DOHH2 (cell line): ENCODE results near the gene SALL3.

ENCODE experiments used
- EZH2phosphoT487 ChIP-seq: fragments of 200-600 bp; sonication (generic); IDR thresholded peaks from 2 replicates; pipeline ENCODE4 v1.6.1; 2017; ENCODE audit warnings: borderline replicate concordance, mild to moderate bottlenecking, antibody characterized with exemption, low read length, moderate library complexity, mixed read lengths
- TF ChIP-seq, protein P1 (sequence below): fragments of 200-600 bp; sonication (generic); IDR thresholded peaks from one replicate; pipeline ENCODE4 v1.5.1; 2014; ENCODE audit warnings: antibody characterized with exemption, mild to moderate bottlenecking, low read depth, low read length; ENCODE audit not compliant: poor library complexity, severe bottlenecking

DNA sequence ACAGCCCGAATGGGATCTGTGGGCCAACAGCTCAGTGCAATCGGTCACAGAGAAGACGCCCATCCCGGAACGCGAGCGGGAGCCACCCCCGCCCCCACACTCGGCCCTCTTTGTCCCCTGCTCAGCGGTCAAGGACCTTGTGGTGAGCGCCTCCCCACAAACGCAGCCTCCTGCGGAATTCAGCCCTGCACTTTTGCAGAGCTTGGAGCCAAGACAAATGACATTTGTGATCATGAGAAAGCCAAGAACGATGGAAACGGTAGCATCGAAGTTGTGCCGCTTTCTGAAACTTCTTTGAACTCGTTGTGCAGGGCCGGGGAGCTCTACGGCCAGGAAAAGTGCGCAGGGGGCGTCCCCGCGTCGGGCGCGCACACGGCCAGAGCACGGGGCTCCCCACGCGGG, 6.7 kb upstream of the SALL3 start:
- TF ChIP-seq, protein P1, sequence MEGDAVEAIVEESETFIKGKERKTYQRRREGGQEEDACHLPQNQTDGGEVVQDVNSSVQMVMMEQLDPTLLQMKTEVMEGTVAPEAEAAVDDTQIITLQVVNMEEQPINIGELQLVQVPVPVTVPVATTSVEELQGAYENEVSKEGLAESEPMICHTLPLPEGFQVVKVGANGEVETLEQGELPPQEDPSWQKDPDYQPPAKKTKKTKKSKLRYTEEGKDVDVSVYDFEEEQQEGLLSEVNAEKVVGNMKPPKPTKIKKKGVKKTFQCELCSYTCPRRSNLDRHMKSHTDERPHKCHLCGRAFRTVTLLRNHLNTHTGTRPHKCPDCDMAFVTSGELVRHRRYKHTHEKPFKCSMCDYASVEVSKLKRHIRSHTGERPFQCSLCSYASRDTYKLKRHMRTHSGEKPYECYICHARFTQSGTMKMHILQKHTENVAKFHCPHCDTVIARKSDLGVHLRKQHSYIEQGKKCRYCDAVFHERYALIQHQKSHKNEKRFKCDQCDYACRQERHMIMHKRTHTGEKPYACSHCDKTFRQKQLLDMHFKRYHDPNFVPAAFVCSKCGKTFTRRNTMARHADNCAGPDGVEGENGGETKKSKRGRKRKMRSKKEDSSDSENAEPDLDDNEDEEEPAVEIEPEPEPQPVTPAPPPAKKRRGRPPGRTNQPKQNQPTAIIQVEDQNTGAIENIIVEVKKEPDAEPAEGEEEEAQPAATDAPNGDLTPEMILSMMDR, result no peak
- TF ChIP-seq EZH2phosphoT487, result no peak
